CD4-positive, alpha-beta T cell treated with Interferon gamma for 1 hour (primary cell): Measurements from ENCODE around the gene CTIF.

Experiments
- DNase-seq: peaks from one replicate; pipeline ENCODE4 v3.0.0-alpha.2; 2020

CTIF gene

DNA sequence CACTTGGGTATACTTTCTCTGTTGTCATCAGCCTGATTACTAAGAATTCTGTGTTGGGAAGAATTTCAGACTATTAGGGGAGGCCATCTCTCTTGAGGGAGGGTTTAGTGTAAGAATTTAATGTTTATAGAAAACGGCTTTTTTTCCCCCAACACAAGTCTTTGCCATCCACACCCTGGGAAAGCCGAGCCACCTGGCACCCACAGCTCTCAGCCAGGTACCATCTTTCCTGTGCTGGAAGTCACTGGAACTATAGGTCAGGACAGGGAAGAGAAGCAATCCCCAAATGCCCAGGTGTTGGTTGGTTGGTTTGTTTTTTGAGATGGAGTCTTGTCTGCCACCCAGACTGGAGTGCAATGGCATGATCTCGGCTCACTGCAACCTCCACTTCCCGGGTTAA lies 256.9 kb downstream of the CTIF start:
- DNase-seq = no peak

DNA sequence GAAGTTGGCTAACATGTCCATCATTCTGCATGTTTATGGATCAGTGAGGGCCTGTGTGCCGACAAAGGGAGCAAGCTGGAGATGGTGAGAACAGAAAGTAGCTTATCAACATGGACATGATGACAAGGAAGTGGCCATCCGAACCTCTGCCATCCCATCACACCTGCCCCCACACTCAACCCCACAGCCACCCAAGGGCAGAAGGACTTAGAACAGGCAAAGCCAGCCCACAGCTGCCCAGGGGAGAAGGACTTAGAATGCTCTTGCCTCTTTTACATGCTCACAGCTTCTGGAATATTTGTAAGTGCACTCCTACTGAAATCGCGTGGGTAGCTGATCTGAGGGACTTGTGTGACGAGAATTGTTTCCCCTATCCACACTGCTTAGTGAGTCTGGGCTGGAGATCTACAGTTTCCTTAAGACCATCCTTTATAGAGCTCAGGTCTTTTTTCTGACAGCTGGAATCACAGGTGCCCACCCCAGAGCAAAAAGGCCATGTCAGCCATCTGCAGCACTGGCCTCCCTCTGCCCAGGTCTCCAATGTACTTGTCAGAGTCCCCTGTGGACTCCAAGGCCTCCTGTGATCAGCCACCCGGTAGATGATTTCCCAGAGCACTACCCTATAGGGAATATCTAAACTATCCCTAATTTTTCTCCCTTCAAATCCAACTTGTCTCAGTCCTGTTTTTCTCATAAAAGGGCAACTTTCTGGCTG lies 257.8 kb downstream of the CTIF start:
- no peak for DNase-seq

DNA sequence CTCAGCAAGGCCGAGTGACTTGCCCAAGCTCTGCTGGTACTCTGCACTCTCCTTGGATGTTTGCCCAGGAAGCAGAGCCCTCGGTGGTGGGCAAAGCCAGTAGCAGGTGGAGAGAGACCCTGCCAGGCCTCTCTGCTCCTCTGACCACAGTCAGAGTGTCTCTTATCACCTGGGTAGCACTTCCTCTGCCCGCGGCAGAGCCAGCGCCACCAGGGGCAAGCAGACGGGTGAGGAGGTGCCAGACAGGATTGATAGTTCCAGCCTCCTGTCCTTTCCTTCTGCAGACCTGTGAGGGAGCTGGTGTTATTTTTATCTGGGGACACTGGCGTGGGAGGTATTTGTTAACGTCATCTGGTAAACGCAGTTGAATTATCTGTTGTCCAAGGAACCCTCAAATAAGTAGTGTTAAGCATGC lies 259.0 kb downstream of the CTIF start:
- peak; percentile 14 for DNase-seq

DNA sequence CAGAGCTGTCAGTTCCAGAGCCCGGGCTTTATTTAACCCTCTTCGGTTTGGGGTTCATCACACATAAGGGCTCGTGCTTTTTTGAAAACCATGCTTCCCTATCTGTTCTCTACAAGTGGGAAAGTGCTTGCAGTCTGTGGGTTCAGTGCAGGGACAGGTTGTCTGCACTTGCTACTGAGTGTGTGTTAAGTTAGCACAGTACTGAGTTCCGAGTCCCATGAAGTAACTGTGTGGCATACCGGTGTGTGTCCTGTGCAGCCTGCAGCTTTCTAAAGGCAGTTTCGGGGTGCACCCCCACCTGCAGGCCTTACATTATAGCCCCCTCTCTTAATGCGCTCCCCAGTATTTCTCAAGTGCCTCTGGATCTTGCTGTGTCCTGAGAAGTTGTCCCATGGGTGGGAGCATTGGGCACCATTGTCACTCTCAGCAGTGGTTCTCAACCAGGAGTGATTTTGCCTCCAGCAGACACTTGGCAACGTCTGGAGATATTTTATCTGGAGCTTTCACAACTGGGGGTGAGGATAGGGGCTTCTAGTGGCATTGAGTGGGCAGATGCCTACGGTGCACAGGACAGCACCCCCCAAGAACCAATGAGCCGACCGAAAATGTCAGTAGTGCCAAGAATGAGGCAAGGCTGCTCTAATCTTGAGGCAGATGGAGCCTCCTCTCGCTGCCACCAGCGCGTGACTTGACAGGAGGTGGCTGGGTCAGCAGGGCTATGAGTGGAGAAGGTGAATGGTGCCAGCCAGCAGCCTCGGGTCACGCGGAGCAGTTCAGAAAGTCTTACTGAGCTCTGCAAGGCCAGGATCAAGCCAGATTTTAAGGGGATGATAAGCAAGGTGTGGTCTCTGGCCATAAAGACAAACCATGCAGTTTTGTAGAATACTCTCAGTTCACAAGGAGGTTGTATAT lies 259.8 kb downstream of the CTIF start:
- no peak for DNase-seq

DNA sequence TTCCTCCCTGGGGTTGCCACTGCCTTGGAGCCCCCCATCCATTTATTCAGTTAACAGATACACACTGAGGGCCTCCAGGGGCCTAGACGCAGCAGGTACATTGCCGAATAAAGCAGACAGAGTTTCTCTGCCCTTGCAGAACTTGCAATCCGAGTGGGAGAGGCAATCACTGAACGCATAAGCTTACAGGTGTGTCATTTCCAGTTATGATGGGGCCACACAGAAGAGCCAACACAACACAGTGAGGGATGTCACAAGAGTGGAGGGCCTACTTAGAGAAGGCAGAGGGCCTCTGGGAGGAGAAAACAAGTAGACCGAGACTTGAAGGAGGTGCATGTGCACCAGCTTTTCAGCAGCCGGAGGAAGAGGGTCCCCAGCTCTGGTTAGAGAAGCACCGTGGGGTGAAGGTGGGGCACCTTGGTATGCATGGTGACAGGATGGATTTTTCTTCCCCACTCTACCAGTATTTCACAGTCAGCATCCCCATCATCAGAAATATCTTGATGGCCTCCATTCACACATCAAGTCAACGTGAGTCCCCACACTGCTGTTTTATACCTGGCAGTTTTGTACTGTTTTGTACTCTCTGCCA lies 261.0 kb downstream of the CTIF start:
- DNase-seq = no peak

DNA sequence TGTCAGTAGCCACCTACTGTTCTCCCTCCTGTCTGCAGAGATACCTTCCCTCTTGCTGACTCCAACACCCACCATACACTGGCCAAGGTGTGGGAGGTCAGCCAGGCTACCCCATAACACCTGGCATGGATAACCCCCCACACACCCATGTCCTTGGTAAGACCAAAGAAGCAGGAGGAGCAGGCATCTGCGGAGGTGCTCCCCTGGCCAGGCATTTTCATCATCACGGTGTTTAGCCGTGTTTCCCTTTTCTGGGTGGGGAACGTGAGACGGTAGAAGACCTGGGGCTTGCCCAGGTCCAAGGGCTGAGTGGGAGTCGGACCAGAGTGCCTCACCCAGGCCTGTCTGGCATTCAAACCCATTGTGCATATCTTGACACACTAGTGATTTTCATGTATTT lies 261.6 kb downstream of the CTIF start:
- no peak for DNase-seq

DNA sequence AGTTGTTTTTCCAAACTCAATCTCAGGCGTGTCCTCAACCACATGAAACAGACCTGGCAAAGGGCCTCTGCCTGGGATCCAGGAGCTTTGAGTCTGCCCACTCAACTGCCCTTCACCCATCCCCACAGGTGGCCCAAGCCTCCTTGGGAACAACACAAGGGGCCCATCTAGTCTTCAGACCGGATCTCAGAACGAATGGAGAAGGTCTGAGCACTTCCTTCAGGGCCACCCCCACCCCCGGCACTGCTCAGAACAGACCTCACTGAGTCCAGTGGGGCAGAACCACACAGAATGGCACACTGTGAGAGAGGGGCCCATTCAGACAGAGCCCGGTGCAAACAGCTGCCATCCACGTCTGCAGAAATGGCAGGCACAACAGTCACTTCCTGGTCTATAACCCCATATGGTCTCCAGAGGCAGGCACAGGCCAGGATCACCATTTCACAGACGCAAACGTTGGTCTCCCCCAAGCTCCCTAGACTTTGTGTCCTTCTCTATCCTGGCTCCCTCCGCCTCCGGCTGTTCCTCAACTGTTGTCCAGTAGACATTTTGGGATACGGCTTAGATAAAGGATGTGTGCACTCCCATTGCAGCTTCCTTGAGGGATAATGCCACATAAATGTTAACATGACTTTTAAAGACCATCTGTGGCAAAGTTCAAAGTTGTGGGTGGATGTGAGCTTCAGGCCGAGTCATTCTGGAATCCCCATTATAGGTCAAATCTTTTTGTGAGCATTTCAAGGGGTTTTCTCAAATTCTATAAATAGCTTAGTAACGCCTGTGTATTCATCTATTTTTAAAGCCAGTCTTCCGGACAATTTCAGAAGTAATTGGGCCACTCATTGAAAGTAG lies 262.3 kb downstream of the CTIF start:
- DNase-seq = no peak

DNA sequence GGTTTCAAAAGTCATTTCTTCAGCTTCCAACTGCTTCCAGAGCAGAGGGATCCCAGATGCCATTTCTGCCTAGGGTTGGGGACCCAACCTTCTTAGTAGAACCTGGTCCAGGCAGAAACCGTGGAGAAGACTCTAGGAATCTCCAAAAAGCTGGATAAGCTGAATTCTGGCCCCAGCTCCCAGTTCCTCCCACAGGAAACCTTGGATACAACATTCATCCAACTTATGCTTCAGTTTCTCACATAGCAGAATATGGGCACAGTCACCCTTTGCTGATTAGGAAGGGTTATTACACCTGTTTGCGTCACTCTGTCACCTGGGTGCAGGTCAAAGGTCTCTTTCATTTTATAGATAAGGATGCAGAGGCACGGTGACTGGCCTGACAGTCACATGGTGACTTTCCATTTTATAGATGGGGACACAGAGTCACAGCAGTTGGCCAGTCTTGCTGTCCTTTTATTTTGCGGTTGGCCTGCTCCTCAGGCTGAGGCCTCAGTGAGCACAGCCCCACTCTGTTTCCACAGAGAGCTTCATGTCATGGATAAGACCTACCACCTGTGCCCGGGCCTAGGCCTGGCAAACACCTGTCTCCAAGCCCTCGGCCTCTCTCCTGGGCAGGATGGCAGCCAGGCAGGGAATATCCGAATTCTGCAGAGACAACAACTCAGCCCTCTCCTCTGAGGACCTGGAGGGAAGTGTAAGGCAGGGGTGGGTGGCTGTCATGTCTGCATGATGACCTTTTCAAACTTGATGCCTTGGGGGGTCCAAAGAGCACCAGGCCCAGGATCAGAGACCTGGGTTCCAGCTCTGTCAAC lies 263.1 kb downstream of the CTIF start:
- no peak for DNase-seq

DNA sequence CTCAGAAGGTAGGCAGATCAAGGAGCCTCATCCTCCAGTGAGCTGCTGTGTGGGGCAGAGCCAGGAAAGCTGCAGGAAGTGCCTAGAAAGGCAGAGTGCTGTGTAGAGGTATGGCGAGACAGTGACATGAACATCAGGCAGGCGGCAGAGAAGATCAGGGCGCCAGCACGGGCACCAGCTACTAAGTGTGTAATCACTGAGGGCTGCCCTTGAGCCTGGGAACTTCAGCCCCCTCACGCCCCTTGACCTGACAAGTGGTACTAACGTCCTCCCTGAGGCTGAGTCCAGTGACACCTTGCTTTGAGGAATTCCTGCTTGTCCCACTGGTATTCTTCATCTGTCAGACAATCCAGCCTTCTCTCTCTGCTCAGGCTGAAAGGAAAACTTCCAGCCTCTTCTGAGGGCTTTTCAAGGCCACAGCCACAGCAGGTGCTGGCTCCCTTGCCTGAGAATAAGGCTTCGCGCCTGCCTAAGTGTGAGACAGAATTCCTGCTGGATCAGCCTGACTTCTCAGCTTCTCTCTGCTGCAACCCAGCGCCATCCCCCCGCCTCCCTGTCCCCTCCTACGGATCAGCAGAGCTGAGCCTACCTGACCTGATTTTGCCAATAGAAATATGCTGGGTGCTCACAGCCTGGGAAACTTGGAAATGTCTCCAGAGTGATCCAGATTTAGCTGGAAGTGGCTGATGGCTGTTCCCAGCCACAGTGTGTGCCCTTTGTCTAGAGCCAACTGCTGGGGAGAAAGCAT lies 263.9 kb downstream of the CTIF start:
- no peak for DNase-seq

DNA sequence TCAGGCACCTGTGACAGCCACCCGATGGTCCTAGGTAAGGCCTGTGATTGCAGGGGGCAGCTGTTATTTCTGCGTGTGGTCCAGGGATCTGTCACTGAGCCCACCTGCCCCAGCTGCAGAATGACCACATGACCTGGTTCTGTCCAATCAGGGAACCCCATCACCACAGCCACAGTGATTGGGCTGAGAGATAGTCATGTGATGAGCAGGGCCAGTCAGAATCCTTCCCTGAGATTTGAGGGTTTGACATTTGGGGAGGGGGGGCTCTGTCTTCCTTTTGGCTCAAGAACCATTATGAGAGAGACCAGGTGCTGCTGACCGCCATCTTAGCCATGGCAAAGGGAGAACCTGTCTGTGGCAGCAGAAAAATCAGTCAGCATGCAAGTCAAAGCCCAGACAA lies 264.7 kb downstream of the CTIF start:
- no peak for DNase-seq

DNA sequence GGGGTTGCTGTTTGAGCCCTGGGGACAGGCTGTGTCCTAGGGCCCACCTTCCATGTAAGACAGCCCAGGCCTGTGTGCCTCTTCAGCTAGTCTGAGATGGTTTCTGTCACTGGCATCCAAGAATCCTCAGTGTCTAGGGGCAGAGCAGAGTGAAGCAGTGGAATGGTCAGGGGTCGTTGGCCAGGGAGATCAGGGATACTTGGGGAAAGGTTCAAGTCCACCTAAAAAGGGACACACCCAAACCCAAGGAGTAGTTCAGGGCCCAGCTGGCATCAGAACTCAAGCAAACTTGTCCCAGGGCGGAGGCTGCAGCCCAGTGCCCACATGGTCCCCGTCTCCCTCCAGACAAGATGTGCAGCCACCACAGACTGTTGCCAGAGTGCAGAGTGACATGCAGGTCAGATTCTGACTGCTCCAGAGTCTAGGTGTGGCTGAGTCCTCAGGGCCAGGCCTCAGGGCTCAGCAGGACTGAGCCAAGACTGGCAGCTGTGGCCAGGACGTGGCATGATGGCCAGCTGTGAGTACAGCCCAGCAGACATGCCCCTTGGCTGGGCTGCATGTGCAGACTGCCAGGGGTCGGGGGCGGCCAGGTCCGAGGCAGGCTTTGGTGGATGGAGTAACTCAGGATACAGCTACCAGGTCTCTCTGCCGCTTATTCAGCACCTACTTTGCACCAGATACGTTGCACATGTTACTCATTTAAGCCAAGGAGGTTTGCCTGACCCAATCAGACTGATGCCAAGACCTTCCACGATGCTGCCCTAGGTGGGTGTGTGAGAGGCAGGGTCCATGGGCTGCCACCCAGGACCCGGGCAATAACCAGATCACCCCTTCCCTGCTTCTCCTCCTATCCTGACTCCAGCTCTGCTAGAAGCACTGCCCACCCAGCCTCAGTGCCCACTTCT lies 265.4 kb downstream of the CTIF start:
- no peak for DNase-seq

DNA sequence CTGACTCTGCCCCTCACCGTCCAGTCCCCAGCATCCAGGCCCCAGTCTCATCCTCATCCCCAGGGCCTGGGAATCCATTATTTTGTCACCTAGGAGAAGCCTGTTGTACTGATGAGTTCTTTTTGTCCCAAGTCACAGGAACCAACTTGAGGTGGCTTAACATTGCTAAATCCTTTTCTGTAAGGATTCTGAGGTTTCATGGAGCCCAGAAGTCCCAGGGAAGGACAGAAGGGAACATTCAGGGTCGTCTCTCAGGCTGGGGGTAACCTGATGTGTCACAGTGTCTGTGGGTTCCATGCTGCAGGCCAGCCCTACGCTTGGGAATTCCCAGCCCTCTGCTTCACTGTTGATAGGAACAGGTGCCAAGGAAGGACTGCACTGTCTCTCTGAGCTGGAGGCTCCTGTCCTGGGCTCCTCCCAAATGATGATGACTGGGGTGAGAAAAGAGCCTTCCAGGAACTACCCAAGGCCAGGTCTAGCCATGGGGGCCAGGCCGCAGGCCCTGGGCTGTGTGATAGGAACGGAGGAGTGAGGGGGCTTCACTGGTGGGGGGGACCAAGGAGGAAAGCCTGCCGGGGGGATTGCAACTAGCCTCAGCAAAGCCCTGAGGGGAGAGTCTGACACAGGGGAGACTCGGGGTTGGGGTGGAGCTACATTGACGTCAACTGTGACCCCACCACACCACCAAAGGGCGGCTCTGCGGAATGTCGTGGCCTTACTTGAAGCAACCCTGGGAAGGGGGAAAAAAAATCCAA lies 266.2 kb downstream of the CTIF start:
- no peak for DNase-seq

DNA sequence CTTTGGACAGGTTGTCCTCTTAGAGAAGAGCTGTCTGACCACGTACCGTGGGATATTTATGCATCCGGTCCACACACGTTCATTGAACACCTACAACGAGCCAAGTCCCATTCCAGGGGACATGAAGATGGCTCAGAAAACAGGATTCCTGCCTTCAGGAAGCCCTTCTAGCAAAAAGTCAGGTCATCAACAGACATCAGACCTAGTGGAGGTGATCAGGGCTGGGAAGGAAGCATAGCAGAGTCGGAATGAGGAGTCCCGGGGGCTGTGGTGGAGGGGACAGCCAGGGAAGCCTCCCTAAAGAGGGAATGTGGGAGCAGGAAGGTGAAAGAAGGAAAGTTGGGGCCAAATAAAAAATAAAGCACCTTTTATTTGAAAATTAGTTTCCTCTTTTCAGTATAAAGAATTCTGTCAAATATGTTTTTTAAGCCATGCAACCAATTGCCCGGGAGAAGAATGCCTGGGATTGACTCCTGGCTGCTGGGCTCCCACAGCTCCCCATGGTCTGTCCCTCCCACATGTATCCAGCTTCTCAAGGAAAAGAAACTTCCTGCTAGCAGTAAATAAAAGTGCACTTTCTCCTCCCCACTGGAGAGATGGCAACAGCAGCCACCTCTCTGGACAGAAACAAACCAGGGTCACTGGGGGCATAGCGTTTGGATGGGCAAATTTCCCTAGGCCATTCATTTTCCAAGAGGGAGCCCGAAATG lies 267.1 kb downstream of the CTIF start:
- DNase-seq = no peak

DNA sequence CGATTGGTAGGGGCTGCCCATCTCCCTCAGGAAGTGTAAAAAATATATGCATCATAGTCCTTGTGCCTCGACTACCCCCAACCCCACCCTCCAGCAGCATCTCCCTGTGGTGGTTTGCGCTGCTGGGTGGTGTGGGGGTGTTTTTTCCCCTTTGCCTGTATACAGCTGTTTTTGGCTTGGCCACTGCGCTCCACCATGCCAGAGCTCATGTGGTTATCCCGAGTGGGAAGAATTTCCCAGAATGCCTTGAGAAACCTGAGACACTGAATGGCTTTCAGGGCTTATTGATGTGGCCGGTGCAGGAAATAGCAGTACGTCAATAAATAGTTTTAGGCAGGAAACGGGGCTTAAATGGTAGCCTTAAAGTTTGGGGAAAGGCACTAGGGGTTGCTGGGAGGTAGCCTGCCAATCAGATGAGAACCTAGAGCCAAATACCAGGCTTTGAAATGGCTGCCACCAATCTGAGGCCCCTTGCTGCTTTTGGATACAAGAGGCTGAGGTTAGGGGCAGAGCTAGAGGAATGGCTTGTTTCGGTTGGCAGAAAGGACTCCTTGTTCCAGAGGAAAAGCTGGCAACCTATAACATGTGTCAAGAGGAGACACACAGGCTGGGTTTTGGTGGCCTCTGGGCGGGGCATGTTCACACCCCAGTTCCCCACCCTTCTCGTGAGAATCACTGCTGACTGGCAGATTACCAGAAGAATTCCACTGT lies 267.9 kb downstream of the CTIF start:
- peak; percentile 12 for DNase-seq

DNA sequence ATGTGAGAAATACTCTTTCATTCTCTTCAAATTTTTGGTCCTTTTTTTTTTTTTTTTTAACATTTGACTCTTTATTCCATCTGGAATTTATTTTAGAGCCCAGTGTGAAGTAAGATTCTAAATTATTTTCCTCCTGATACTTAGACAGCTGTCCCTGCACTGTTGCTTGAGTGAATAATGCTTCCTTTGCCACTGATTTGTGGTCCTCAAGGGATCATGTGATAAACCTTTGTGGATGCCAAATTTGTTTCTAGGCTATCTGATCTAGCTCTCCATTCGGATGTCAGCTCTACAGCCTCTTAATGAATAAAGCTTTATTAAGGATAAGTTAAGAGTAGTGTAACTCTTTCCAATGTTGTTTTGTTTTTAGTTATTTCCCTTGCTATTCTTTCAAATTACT lies 269.6 kb downstream of the CTIF start:
- no peak for DNase-seq

DNA sequence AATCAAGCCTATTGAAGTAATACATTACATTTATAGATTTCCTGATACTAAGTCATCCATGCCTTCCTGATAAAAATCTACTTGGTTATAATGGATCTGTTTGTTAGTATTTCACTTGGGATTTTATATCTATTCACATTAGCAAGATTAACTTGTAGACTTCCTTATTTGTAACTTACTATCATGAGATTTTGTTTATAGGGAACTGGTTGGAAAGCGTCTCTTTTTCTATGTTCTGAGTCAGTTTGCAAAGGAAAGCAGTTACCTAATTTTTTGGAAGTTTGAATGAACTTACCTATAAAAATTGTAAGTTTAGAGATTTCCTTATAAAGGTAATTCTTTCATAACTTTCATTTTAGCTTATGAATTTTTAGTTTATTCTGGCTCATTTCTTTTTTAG lies 270.5 kb downstream of the CTIF start:
- no peak for DNase-seq

DNA sequence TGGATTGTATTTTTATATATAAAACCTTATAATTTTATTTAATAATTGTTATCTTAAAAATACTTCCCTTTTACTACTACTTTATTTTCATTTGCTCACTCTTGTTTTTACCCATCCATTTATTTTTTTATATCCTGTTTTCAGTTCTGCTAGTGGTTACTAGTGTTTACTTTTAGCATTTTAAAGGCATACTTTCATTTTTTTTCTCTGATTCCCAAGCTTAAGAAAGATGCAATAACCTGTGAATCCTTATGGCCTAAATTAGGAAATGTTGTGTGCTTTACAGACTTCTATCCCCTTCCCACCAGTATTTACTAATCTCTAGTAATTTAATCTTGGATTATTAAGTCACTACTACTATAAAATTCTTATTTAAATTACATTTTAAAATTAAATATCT lies 272.0 kb downstream of the CTIF start:
- no peak for DNase-seq

DNA sequence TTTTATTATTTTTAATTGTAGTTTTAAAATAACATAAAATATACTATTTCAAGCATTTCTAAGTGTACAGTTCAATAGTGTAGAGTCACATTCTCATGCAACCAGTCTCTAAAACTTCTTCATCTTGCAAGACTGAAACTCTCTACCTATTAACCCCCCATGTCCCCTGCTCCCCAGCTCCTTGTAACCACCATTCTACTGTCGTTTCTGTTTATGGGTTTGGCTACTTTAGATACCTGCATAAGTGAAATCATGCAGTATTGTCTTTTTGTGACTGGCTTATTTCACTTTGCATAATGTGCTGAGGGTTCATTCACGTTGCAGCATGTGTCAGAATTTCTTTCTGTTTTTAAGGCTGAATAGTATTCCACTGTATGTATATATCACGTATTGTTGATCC lies 272.6 kb downstream of the CTIF start:
- no peak for DNase-seq
